Activated naive CD8-positive, alpha-beta T cell (primary cell): ENCODE measurements around the gene HLA-A.

Experiments used
- H3K27ac Mint-ChIP-seq: one replicate; pipeline ENCODE4 v1.8.0; 2021; ENCODE audit warnings: mixed read lengths
- H3K27me3 Mint-ChIP-seq: one replicate; pipeline ENCODE4 v1.8.0; 2021; ENCODE audit warnings: mixed read lengths
- H3K36me3 Mint-ChIP-seq: one replicate; pipeline ENCODE4 v1.8.0; 2021; ENCODE audit warnings: mixed read lengths
- H3K4me1 Mint-ChIP-seq: one replicate; pipeline ENCODE4 v1.8.0; 2021; ENCODE audit warnings: low read depth, mixed read lengths
- H3K4me3 Mint-ChIP-seq: one replicate; pipeline ENCODE4 v1.8.0; 2021; ENCODE audit warnings: mild to moderate bottlenecking, mixed read lengths
- H3K9me3 Mint-ChIP-seq: one replicate; pipeline ENCODE4 v1.8.0; 2021; ENCODE audit warnings: low read depth, mixed read lengths

HLA-A gene

GRCh38 chr6:29942275-29943052, at the start of gene HLA-A:
Gene HLA-A, plus strand, starts transcription at chr6:29942532. Its CDS starts 22 bp downstream, at chr6:29942554.
- Mint-ChIP-seq H3K4me3 (peak within 1 kb of the TSS; percentile 96), H3K4me1 (peaks cover 56% of the 10 kb centered on the region), H3K27me3 (no peaks in the 10 kb centered on the region), H3K36me3 (peaks cover 25% of the 10 kb centered on the region), H3K9me3 (no peaks in the 10 kb centered on the region), H3K27ac (peak within 1 kb of the TSS; percentile 100)

DNA sequence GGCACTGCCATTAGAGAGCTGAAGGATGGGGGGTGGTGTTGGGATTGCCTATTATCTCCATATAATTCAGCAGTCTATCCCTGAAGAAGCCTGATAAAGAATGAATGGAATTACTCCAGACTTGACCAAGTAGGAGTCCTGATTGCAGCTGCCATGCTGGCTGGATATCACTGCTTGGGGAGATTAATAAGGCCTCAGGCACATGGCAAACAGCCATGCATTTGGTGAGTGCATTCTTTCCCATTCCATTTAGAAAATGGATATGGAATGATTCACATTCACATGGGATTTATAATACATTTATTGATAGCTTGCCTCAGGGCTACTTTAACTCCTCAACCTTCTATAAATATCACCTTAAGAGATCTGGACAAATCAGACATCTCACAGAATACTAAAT, 49.6 kb upstream of the HLA-A start:
- peaks cover 11% of the 10 kb centered on the region for H3K36me3 Mint-ChIP-seq
- no peaks in the 10 kb centered on the region for H3K9me3 Mint-ChIP-seq
- no peaks in the 10 kb centered on the region for H3K27me3 Mint-ChIP-seq
- H3K27ac Mint-ChIP-seq = no peak overlapping the region
- peaks cover 6% of the 10 kb centered on the region for H3K4me1 Mint-ChIP-seq
- no peak overlapping the region for H3K4me3 Mint-ChIP-seq

DNA sequence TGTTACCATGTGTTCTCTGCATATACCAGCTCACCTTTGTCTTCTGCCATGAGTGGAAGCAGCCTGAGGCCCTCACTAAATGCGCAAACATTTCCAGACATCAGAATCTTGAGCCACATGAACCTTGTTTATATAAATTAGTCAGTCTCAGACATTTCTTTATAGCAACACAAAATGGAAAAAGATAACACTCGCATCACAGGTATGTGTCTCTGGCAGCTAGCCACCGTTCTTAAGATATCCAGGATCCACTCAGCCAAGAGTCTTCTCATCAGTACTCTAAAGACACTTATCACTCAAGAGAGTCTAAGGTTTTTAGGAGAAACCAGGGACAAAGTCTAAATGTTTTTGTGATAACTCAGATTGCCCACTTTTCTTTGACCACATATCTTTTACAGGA, 43.1 kb upstream of the HLA-A start:
- no peaks in the 10 kb centered on the region for H3K4me1 Mint-ChIP-seq
- H3K27ac Mint-ChIP-seq = no peak overlapping the region
- H3K36me3 Mint-ChIP-seq = peaks cover 20% of the 10 kb centered on the region
- no peak overlapping the region for H3K4me3 Mint-ChIP-seq
- H3K27me3 Mint-ChIP-seq = peaks cover 4% of the 10 kb centered on the region
- no peaks in the 10 kb centered on the region for H3K9me3 Mint-ChIP-seq

- no peak overlapping the region for H3K4me3 Mint-ChIP-seq
- peaks cover 4% of the 10 kb centered on the region for H3K36me3 Mint-ChIP-seq
- no peaks in the 10 kb centered on the region for H3K4me1 Mint-ChIP-seq
- H3K9me3 Mint-ChIP-seq = no peaks in the 10 kb centered on the region
- H3K27ac Mint-ChIP-seq = no peak overlapping the region
- H3K27me3 Mint-ChIP-seq = peaks cover 2% of the 10 kb centered on the region
These were observed 37.0 kb upstream of the HLA-A start for GRCh38 chr6:29905286-29905685.

DNA sequence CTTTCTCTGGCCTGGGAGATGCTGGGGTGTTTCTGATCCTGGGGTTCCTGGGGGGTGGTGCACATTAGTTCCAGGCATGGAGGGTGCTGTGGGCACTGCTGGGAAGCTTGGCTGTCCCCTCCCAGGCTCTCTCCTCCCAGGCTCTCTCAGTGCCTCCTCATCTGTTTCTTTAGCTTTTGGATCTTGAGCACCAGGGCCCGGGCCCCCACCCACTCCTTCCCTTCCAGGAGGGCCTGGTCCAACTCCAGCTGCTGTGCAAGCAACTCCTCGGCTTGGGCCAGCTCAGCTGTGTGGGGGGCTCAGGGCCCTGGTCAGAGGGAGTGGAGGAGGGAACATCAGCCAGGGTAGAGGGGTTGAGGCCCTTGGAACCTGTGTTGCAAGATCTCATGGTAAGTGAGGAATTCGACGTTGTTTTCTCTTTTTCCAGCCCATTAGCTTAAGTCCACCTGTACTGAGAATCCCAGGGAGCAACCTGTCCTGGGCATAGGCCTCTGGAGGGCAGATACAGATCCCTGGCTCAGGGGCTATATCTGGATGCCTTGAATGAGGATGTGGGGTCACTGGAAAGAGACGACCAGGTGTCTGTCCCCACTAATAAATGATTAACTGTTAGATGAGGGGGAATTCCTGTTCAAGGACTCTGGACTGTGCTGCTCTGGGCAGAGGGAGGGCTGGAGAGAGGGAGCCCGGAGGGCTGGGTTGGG, 34.5 kb upstream of the HLA-A start:
- Mint-ChIP-seq H3K36me3 (peaks cover 13% of the 10 kb centered on the region), H3K4me3 (no peak overlapping the region), H3K27me3 (peaks cover 18% of the 10 kb centered on the region), H3K27ac (no peak overlapping the region), H3K9me3 (no peaks in the 10 kb centered on the region), H3K4me1 (no peaks in the 10 kb centered on the region)

GRCh38 chr6:29908341-29908662, 34.0 kb upstream of the HLA-A start:
- H3K9me3 Mint-ChIP-seq = no peaks in the 10 kb centered on the region
- H3K27ac Mint-ChIP-seq = no peak overlapping the region
- peaks cover 18% of the 10 kb centered on the region for H3K27me3 Mint-ChIP-seq
- peaks cover 13% of the 10 kb centered on the region for H3K36me3 Mint-ChIP-seq
- no peak overlapping the region for H3K4me3 Mint-ChIP-seq
- H3K4me1 Mint-ChIP-seq = no peaks in the 10 kb centered on the region

DNA sequence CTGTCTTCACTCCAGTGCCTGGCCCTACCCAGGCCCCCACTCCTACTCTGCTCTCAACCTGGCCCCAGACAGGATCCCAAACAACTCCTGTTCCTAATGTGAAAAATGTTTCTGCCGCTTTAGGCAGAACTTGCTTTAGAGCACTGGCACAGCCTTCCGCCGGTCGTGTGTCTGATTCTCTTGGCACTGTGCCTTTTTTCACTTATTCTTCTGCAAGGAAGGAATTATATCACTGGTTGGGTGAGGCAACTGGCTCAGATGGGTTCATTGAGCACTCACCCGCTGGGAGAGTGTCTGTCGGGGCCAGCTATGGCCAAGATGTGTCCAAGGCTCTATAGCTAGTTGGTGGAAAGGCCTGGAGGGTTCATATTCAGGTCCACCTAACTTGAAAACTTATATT, 33.6 kb upstream of the HLA-A start:
- Mint-ChIP-seq H3K9me3 (no peaks in the 10 kb centered on the region), H3K27ac (no peak overlapping the region), H3K4me3 (no peak overlapping the region), H3K4me1 (no peaks in the 10 kb centered on the region), H3K27me3 (peaks cover 18% of the 10 kb centered on the region), H3K36me3 (peaks cover 13% of the 10 kb centered on the region)

DNA sequence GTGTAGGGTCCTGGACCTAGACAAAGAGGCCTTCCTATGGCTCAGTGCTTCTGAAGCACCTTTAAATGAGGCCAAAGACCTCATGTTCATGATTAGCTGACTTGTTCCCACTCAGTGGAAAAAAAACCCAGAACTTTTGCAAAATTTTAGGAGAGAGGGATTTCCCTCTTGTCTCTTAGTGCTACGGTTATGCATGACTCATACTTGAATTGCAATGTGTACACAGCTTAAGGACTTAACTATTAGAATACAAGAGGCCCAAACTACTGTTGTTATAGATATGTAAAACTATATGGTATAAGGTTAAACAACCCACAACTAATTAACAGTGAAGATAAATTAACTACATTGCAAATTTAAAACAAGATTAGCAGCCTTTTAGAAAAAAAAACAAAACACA, 32.3 kb upstream of the HLA-A start:
- Mint-ChIP-seq H3K27me3 (peaks cover 18% of the 10 kb centered on the region), H3K4me1 (no peaks in the 10 kb centered on the region), H3K36me3 (peaks cover 13% of the 10 kb centered on the region), H3K27ac (no peak overlapping the region), H3K9me3 (no peaks in the 10 kb centered on the region), H3K4me3 (no peak overlapping the region)

- Mint-ChIP-seq H3K36me3 (peaks cover 13% of the 10 kb centered on the region), H3K27me3 (peaks cover 18% of the 10 kb centered on the region), H3K27ac (no peak overlapping the region), H3K9me3 (no peaks in the 10 kb centered on the region), H3K4me3 (no peak overlapping the region), H3K4me1 (no peaks in the 10 kb centered on the region)
These were observed 29.5 kb upstream of the HLA-A start for GRCh38 chr6:29912840-29913239.

- peaks cover 9% of the 10 kb centered on the region for H3K27me3 Mint-ChIP-seq
- no peaks in the 10 kb centered on the region for H3K9me3 Mint-ChIP-seq
- H3K4me1 Mint-ChIP-seq = no peaks in the 10 kb centered on the region
- peaks cover 9% of the 10 kb centered on the region for H3K36me3 Mint-ChIP-seq
- no peak overlapping the region for H3K4me3 Mint-ChIP-seq
- H3K27ac Mint-ChIP-seq = no peak overlapping the region
These were observed 25.6 kb upstream of the HLA-A start for GRCh38 chr6:29916741-29917140.

- H3K4me1 Mint-ChIP-seq = no peaks in the 10 kb centered on the region
- no peak overlapping the region for H3K4me3 Mint-ChIP-seq
- no peaks in the 10 kb centered on the region for H3K27me3 Mint-ChIP-seq
- peaks cover 3% of the 10 kb centered on the region for H3K36me3 Mint-ChIP-seq
- H3K9me3 Mint-ChIP-seq = no peaks in the 10 kb centered on the region
- H3K27ac Mint-ChIP-seq = no peak overlapping the region
These were observed 24.5 kb upstream of the HLA-A start for GRCh38 chr6:29917857-29918256.

DNA sequence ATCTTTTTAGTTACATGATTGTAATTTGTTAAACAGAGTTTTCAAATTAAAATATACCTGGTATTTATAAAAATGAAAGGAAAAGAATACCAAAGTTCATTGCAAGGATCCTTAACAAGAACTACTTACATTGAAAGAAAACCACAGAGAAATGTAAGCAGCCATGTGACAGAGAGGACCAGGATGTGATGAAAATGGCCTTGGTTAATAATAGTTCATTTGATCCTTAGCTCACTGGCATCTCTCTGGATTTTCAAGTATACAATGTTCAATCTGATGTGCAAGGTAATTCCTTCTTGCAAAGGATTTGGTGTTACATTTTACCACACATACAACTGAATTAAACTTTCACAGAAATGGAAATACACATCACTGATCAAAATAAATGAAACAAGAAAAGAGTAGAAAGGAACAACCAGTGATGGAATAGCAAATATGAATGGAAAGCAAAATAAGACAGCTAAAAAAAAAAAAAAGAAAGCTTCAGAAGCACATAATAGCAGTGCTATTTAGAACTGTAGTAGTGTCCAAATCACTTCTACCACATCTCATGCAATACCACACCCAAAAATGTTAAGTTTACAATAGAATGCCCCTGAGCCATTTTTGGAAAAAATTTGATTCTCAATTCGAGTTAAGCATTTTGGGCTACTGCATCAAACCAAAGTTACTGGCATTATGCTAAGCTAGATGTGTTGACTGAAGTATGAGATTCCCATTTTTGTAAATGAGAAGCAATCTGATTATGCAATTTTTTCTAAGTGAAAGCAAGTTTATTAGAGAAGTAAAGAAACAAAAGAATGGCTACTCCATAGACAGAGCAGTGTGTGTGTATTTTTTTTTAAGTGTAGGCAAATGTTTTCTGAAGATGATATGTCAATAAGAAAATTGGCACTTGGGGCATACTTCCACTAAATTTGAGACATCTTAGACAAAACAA, 22.6 kb upstream of the HLA-A start:
- H3K4me3 Mint-ChIP-seq = no peak overlapping the region
- H3K4me1 Mint-ChIP-seq = peaks cover 8% of the 10 kb centered on the region

DNA sequence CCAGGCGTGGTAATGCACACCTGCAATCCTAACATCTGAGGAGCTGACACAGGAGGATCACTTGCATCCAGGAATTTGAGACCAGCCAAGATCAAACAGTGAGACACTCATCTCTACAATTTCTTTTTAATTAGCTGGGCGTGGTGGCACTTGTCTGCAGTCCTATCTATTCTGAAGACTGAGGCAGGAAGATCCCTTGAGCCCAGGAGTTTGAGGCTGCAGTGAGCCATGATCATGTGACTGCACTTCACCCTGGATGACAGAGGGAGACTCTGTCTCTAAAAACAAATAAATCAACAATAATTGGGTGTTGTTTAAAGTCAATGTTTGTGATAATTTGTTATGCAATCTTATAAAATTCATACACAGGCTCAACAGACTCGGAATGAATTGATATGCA, 18.0 kb upstream of the HLA-A start:
- Mint-ChIP-seq H3K9me3 (no peaks in the 10 kb centered on the region), H3K27ac (no peak overlapping the region), H3K27me3 (no peaks in the 10 kb centered on the region), H3K4me1 (peaks cover 38% of the 10 kb centered on the region), H3K4me3 (no peak overlapping the region), H3K36me3 (peaks cover 5% of the 10 kb centered on the region)

More for the DNA sequence above, 22.6 kb upstream of the HLA-A start:
- H3K27me3 Mint-ChIP-seq = no peaks in the 10 kb centered on the region
- peaks cover 3% of the 10 kb centered on the region for H3K36me3 Mint-ChIP-seq
- H3K9me3 Mint-ChIP-seq = no peaks in the 10 kb centered on the region
- no peak overlapping the region for H3K27ac Mint-ChIP-seq

DNA sequence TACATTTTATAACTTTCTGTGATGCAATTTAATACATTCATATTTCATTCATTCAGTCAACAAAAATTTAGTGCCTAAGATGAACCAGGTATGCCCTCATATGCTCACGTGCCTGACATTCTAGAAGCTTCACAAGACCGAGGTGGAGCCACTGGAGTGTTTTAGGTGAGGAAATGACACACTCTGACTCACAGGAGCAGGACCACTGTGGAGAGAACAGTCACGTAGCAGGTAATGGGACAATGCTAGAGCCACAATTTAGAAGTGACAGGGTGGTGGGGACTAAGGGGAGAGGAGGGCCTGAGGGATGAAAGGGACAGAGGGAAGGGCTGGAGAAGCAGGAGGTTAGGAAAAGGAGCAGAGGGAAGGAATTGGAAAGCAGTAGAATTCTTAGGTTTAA, 17.6 kb upstream of the HLA-A start:
- peaks cover 42% of the 10 kb centered on the region for H3K4me1 Mint-ChIP-seq
- H3K27ac Mint-ChIP-seq = peak overlapping the region; percentile 76
- no peaks in the 10 kb centered on the region for H3K27me3 Mint-ChIP-seq
- no peaks in the 10 kb centered on the region for H3K9me3 Mint-ChIP-seq
- peaks cover 8% of the 10 kb centered on the region for H3K36me3 Mint-ChIP-seq
- H3K4me3 Mint-ChIP-seq = peak overlapping the region; percentile 55

- Mint-ChIP-seq H3K9me3 (no peaks in the 10 kb centered on the region), H3K27me3 (no peaks in the 10 kb centered on the region), H3K4me3 (peak overlapping the region; percentile 98), H3K4me1 (peaks cover 42% of the 10 kb centered on the region), H3K36me3 (peaks cover 9% of the 10 kb centered on the region), H3K27ac (peak overlapping the region; percentile 81)
These were observed 17.0 kb upstream of the HLA-A start for GRCh38 chr6:29925321-29925720.
